GM12801 (cell line): ENCODE measurements around the gene LHPP.

Experiments
- TF ChIP-seq, protein P1 (sequence below): IDR thresholded peaks from one replicate; pipeline ENCODE4 v1.5.1; 2011; ENCODE audit warnings: control low read depth; ENCODE audit not compliant: insufficient read length; ENCODE audit errors: extremely low read depth

LHPP gene

DNA sequence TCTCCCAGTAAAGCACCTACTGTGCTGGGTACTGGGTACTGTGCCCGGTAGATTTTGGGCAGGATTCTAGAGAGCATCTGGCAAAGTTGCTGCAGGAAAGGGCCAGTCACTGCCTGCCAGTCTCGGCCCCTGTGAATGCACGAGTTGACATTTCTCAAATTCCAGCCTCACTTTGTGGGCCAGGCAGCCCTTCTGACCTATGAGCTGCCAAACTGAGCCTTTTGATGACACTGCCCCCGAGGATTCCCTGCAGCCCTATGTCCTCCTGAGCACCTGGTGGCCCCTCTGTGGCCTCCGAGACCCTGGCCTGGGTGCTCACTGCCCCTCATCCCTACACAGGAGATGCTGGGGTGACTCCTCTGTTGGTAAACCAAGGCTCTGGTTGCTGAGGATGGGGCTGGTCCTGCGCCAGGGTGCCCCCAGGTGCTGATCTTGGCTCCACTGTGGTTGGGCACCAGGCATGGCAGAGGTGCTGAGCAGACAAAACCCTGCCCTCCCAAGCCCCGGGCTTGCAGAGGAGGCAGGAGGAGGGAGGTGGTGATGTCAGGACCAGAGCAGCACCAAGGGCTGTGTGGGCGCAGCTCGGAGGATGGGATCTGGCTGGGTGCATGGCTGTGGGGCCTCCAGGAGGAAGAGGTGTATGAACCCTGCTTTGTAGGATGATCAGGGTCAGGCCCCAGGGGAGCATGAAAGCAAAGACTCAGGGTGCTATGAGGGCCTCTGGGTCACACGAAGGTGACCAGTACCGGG lies 16.2 kb downstream of the LHPP start:
- TF ChIP-seq, protein P1, sequence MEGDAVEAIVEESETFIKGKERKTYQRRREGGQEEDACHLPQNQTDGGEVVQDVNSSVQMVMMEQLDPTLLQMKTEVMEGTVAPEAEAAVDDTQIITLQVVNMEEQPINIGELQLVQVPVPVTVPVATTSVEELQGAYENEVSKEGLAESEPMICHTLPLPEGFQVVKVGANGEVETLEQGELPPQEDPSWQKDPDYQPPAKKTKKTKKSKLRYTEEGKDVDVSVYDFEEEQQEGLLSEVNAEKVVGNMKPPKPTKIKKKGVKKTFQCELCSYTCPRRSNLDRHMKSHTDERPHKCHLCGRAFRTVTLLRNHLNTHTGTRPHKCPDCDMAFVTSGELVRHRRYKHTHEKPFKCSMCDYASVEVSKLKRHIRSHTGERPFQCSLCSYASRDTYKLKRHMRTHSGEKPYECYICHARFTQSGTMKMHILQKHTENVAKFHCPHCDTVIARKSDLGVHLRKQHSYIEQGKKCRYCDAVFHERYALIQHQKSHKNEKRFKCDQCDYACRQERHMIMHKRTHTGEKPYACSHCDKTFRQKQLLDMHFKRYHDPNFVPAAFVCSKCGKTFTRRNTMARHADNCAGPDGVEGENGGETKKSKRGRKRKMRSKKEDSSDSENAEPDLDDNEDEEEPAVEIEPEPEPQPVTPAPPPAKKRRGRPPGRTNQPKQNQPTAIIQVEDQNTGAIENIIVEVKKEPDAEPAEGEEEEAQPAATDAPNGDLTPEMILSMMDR = no peak

DNA sequence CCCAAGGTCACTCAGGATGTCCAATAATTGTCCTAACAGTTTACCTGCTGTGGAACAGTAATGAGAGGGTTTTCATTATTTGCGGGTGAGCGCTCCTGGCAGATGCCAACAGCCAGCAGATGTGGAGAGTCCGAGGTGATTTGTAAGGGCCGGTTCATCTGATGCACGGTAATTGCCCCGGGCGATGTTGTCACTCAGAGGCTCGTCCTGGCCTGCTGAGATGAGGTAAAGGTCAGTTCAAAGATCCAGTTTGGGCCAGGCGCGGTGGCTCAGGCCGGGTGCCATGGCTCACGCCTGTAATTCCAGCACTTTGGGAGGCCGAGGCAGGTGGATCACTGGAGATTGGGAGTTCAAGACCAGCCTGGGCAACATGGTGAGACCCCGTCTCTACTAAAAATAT lies 16.9 kb downstream of the LHPP start:
- TF ChIP-seq, protein P1 = no peak

DNA sequence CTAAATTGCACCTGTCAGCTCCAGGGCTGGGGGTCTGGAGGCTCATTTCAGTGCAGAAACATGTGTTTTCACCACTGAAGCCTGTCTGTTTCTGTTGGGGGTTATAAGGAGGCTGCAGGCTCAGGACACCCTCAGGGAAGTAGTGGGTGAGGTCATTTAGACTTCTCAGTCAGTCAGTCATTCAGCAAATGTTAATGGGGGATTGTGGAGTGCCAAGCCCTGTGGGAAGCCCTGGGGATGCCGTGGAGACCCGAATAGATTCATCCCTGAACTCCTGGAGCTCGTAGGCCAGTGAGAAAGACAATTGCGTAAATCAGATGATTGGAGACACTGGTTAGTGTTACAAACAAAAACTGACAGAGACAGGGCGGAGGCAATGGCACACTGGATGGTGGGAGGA lies 19.2 kb downstream of the LHPP start:
- TF ChIP-seq, protein P1 = no peak

DNA sequence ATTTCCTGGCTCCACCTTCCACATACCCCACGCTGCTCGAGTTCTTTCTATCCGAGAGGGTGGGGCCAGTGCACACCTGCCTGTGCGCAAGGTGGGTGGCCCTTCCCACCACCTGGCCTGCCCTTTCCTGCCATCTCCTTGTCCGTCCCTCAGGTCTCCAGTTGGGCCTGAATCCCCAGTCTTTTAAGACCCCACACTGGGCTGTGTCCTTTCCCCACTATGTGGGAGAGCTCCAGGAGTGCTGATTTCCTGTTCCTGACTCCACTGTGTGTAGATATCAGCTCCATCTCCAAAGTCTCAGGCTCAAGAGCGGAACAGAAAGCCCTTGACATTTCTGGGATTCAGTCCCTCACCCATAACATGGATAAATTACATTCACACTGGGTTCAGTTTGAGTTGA lies 20.1 kb downstream of the LHPP start:
- TF ChIP-seq, protein P1 = no peak

DNA sequence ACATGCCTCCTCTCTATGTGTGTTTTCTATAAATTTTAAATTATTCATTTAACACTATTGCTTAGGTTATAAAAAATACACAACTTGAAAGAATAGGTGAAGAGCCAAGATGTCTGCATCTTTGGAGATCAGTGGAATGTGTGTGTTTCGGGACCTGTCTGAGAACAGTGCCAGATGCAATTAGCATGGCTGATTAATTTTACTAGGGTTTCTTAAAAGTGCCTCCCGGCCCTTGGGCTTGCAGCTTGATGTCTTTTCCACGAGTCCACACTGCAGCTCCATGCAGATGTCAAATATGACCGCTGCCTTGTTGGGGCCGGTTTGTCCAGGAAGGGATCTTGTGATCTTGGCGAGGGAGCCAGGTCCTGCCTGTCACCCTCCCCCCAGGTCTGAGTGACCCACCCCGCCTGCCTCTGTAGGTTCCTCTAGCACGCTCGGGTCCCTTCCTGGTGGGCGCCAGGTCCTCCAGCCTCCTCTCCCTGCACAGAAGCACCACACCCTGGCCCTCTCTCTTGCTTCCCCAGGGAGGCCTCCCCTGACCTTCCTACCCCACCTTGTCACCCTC lies 20.7 kb downstream of the LHPP start:
- TF ChIP-seq, protein P1 = no peak

DNA sequence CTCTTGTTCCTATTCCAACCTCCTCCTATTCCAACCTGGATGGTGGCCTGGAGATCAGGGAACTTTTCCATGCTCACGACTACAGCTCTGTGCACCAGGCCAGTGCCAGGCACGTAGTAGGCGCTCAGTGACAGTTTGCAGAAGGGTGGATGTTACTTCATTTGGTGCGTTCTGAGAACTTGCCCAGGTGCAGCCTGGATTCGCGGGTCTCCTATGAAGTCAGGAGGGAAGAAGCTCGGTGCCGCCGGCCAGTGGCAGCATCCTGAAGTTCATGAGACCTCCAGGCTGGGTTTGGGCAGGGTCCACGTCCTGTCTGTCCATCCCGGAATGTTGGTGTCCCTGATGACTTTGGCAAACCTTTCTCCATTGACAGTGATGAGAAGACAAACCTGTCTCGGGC lies 21.3 kb downstream of the LHPP start:
- TF ChIP-seq, protein P1 = no peak

DNA sequence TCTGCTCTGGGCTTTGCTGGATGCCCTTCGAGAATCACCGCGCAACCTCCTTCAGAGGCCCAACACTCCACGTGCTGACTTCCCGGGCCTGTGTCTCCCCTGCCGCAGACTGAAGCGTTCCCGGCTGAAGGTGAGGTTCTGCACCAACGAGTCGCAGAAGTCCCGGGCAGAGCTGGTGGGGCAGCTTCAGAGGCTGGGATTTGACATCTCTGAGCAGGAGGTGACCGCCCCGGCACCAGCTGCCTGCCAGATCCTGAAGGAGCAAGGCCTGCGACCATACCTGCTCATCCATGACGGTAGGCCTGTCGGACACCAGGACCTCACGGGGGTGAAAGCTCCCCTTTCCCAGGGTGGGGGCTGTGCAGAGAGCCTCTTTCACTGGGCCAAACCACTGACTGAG lies 22.4 kb downstream of the LHPP start:
- TF ChIP-seq, protein P1 = no peak
